ENCODE results near the gene ARF4.

- TF ChIP-seq CTCF (IDR thresholded peaks at IDR 0.05 in 2 of 3, conservative IDR thresholded peaks at IDR 0.05 in 1 of 3; ENCODE audit: control insufficient read depth in 2 of 3, extremely low read depth in 1 of 3, insufficient read depth in 1 of 3, low read depth in 3 of 3, low read length in 3 of 3) (no peak), EZH2 (IDR thresholded peaks at IDR 0.05; ENCODE audit: borderline replicate concordance, control insufficient read depth, low read depth, low read length) (no peak), CREB1 (IDR thresholded peaks at IDR 0.05; ENCODE audit: low read depth) (no peak), SUZ12 (IDR thresholded peaks at IDR 0.05; ENCODE audit: unreplicated experiment) (no peak), POLR2A (IDR thresholded peaks at IDR 0.05; ENCODE audit: low read depth, low read length) (no peak), KDM1A (IDR thresholded peaks at IDR 0.05; ENCODE audit: borderline replicate concordance) (no peak), POLR2AphosphoS5 (IDR thresholded peaks at IDR 0.05; ENCODE audit: low read length) (no peak)
These were observed 3.1 kb upstream of the ARF4 start for GRCh38 chr3:57600195-57600594.
